HEK293T (cell line): Measurements from ENCODE around the gene CLDN7.

Source experiments
- CTCF ChIA-PET: fragments of 350-600 bp; formaldehyde crosslinking; extraction: SDS; loops from one replicate; lab custom pipeline; 2021; ENCODE audit warnings: antibody characterized with exemption, inconsistent platforms; lab: Yijun Ruan, JAX
- POLR2A ChIA-PET: fragments of 350-600 bp; formaldehyde crosslinking; extraction: SDS; loops from one replicate; lab custom pipeline; 2020; ENCODE audit warnings: antibody characterized with exemption, inconsistent platforms; lab: Yijun Ruan, JAX
- DNase-seq: peaks from one replicate; pipeline ENCODE4 v3.0.0; 2012; ENCODE audit warnings: mixed read lengths; ENCODE audit errors: extremely low spot score
- ARNT ChIP-seq: fragments of 450-650 bp; IDR thresholded peaks from 2 replicates; pipeline ENCODE4 v1.6.1; 2017; ENCODE audit warnings: mild to moderate bottlenecking
- BHLHE40 ChIP-seq: fragments of 450-650 bp; IDR thresholded peaks from 2 replicates; pipeline ENCODE4 v1.6.1; 2016; ENCODE audit warnings: mild to moderate bottlenecking, moderate library complexity, borderline replicate concordance
- CTBP1 ChIP-seq: fragments of 450-650 bp; IDR thresholded peaks from 2 replicates; pipeline ENCODE4 v1.6.1; 2016; ENCODE audit warnings: borderline replicate concordance
- ELF4 ChIP-seq: fragments of 450-650 bp; IDR thresholded peaks from 2 replicates; pipeline ENCODE4 v1.6.1; 2017; ENCODE audit warnings: antibody characterized with exemption
- FOXA1 ChIP-seq: fragments of 450-650 bp; IDR thresholded peaks from 2 replicates; pipeline ENCODE4 v1.6.1; 2016; ENCODE audit warnings: mild to moderate bottlenecking
- FOXK2 ChIP-seq: fragments of 450-650 bp; IDR thresholded peaks from 2 replicates; pipeline ENCODE4 v1.6.1; 2016; ENCODE audit warnings: mild to moderate bottlenecking
- FOXM1 ChIP-seq: fragments of 450-650 bp; IDR thresholded peaks from 2 replicates; pipeline ENCODE4 v1.6.1; 2017; ENCODE audit warnings: mild to moderate bottlenecking, borderline replicate concordance
- HDGF ChIP-seq: fragments of 450-650 bp; IDR thresholded peaks from 2 replicates; pipeline ENCODE4 v1.6.1; 2017; ENCODE audit warnings: antibody characterized with exemption, borderline replicate concordance
- L3MBTL2 ChIP-seq: fragments of 450-650 bp; conservative IDR thresholded peaks from 2 replicates; pipeline ENCODE4 v1.6.1; 2016; ENCODE audit warnings: mild to moderate bottlenecking
- LEF1 ChIP-seq: fragments of 450-650 bp; IDR thresholded peaks from 2 replicates; pipeline ENCODE4 v1.6.1; 2017; ENCODE audit warnings: mild to moderate bottlenecking, borderline replicate concordance
- NFRKB ChIP-seq: fragments of 450-650 bp; IDR thresholded peaks from 2 replicates; pipeline ENCODE4 v1.6.1; 2016; ENCODE audit warnings: mild to moderate bottlenecking, moderate library complexity
- SP1 ChIP-seq: fragments of 450-650 bp; IDR thresholded peaks from 2 replicates; pipeline ENCODE4 v1.6.1; 2017
- SUZ12 ChIP-seq: fragments of 450-650 bp; IDR thresholded peaks from 2 replicates; pipeline ENCODE4 v1.6.1; 2016; ENCODE audit warnings: mild to moderate bottlenecking
- TARDBP ChIP-seq: fragments of 450-650 bp; IDR thresholded peaks from 2 replicates; pipeline ENCODE4 v1.6.1; 2016
- ZNF384 ChIP-seq: fragments of 450-650 bp; IDR thresholded peaks from 2 replicates; pipeline ENCODE4 v1.6.1; 2016
- TF ChIP-seq, protein P1 (sequence below): fragments of 450-650 bp; IDR thresholded peaks from 2 replicates; pipeline ENCODE4 v1.6.1; 2016

CLDN7 gene

GRCh38 chr17:7221278-7222092 lies 40.8 kb downstream of the CLDN7 start:
- POLR2A ChIA-PET: interaction anchor here (0.7 to 9.3 kb wide), 16 partner anchors 10 to 175 kb away, joined by 3 to 166 read pairs (median 3); partner anchors contain the start of genes CTDNEP1, DVL2, ELP5 and GABARAP
- CTCF ChIA-PET: interaction anchor here (0.9 to 1.4 kb wide), 2 partner anchors 15 to 21 kb away, joined by 4 read pairs; partner anchors contain the start of gene GABARAP
- DNase-seq: no peak
- TF ChIP-seq HDGF (no peak), NFRKB (no peak), CTBP1 (no peak), ZNF384 (no peak), SUZ12 (no peak), FOXK2 (no peak), ELF4 (no peak; the same call in 1 of the 2 replicates), TARDBP (no peak), L3MBTL2 (no peak), ARNT (no peak), LEF1 (no peak), SP1 (no peak), BHLHE40 (no peak), FOXA1 (no peak)
- TF ChIP-seq, protein P1, sequence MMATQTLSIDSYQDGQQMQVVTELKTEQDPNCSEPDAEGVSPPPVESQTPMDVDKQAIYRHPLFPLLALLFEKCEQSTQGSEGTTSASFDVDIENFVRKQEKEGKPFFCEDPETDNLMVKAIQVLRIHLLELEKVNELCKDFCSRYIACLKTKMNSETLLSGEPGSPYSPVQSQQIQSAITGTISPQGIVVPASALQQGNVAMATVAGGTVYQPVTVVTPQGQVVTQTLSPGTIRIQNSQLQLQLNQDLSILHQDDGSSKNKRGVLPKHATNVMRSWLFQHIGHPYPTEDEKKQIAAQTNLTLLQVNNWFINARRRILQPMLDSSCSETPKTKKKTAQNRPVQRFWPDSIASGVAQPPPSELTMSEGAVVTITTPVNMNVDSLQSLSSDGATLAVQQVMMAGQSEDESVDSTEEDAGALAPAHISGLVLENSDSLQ: no peak

GRCh38 chr17:7220593-7221277 lies 41.5 kb downstream of the CLDN7 start:
- ChIA-PET CTCF (interaction anchor here (0.9 to 1.4 kb wide), 2 partner anchors 16 to 22 kb away, joined by 4 read pairs; partner anchors contain the start of gene GABARAP), POLR2A (interaction anchor here (0.7 to 9.3 kb wide), 18 partner anchors 8 to 175 kb away, joined by 3 to 166 read pairs (median 4); partner anchors contain the start of genes CTDNEP1, DVL2, ELP5 and GABARAP)
- DNase-seq: peak; percentile 48
- TF ChIP-seq SP1 (no peak), ELF4 (no peak), ARNT (no peak), SUZ12 (no peak), ZNF384 (no peak), FOXK2 (no peak), L3MBTL2 (no peak), FOXA1 (no peak), NFRKB (no peak), FOXM1 (no peak), TARDBP (no peak), HDGF (no peak)
- TF ChIP-seq, protein P1: no peak

DNA sequence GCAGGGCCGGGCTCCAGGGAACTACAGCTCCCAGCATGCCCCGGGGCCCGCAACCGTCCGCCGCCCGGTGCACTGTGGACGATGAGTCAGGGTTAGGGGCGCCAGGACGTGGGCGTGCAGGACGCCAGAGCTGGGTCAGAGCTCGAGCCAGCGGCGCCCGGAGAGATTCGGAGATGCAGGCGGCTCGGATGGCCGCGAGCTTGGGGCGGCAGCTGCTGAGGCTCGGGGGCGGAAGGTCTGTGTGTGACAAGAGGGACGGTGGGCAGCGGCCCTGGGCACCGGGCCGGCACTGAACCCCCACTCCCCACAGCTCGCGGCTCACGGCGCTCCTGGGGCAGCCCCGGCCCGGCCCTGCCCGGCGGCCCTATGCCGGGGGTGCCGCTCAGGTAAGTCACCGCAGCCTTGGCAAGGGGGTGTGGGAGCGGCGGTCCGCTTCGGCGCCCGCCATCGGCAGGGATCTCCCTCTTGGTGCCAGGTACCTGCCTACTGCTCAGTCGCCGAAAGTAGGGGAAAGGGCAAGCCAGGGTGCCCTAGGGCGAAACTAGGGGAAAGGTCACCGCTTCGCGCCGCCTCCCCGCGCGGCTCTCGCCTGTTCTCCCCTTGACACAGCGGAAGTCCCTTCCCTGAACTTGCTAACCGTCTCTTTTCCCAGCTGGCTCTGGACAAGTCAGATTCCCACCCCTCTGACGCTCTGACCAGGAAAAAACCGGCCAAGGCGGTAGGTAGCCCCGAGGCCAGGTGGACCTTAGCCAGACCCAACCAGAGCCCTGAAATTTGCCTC lies 42.3 kb downstream of the CLDN7 start, which contains the start of the genes ACADVL and DLG4:
ACADVL (plus strand) TSS at position 127 of the 781 bp plus-strand sequence; CDS start at position 174, 47 bp downstream.
DLG4 (minus strand) TSS at position 25 of the 781 bp plus-strand sequence.
- POLR2A ChIA-PET: interaction anchor here (0.6 to 9.3 kb wide), 27 partner anchors 9 to 185 kb away, joined by 3 to 166 read pairs (median 4); partner anchors contain the start of genes DVL2, GABARAP, NEURL4 and PHF23
- peak; percentile 71 for DNase-seq
- no peak for TF ChIP-seq FOXM1
- no peak for TF ChIP-seq L3MBTL2
- no peak for TF ChIP-seq LEF1
- TF ChIP-seq BHLHE40: no peak
- no peak for TF ChIP-seq SP1
- TF ChIP-seq HDGF: no peak
- TF ChIP-seq FOXK2: no peak
- TF ChIP-seq SUZ12: no peak
- no peak for TF ChIP-seq NFRKB
- TF ChIP-seq TARDBP: no peak
- TF ChIP-seq, protein P1: no peak
- TF ChIP-seq CTBP1: no peak
- no peak for TF ChIP-seq ARNT
- TF ChIP-seq ZNF384: no peak
- TF ChIP-seq FOXA1: no peak
- TF ChIP-seq ELF4: no peak
- CTCF ChIA-PET: interaction anchor here (0.6 to 1.4 kb wide), 2 partner anchors 17 to 29 kb away, joined by 3 to 4 read pairs; no protein-coding TSS in a partner anchor

- no peak for TF ChIP-seq SUZ12
- DNase-seq: no peak
- POLR2A ChIA-PET: interaction anchor here (0.6 to 9.3 kb wide), 16 partner anchors 10 to 184 kb away, joined by 3 to 166 read pairs (median 4); partner anchors contain the start of genes DVL2, GABARAP, NEURL4 and PHF23
- CTCF ChIA-PET: interaction anchor here (0.6 kb wide), 2 partner anchors 28 to 60 kb away, joined by 3 read pairs; no protein-coding TSS in a partner anchor
Measured at GRCh38 chr17:7219229-7219811, 43.0 kb downstream of the CLDN7 start.
